ENCODE measurements around the gene IPO11.
A peak's percentile ranks its signal among the peaks of the same experiment; 100 is the strongest.

GRCh38 chr5:62412549-62413329 is at the start of gene IPO11:
- TF ChIP-seq SUZ12 (IDR thresholded peaks at IDR 0.05; ENCODE audit: extremely low read depth, insufficient read depth, insufficient read length) (no peak), YY1 (IDR thresholded peaks at IDR 0.05; ENCODE audit: insufficient read depth, insufficient read length) (peak; percentile 71), ZNF274 (IDR thresholded peaks at IDR 0.05; ENCODE audit: low read depth, low read length) (no peak)

Data from NT2/D1 (cell line).